Esophagus muscularis mucosa (tissue), 4 donors: ENCODE results near the gene DRC7. TPM values are rescaled to one million over a fixed set of nuclear protein-coding genes. Genes with fewer than 3 reads are reported as not detected.
"Not testable (repeated sequence)": the region's sequence is repeated elsewhere in the genome, so short reads cannot be mapped to it uniquely, and the experiment has no call there.

Experiments used
- DNase-seq: peaks from one replicate; pipeline ENCODE4 v3.0.0-alpha.2; 2017; ENCODE audit errors: extremely low spot score
- H3K27ac ChIP-seq, 4 donors: fragments of 200-600 bp; sonication (generic); replicated peaks in 1 of 4; 1 replicate in 3 of 4; 2 replicates in 1 of 4; pipeline ENCODE4 v1.5.1; 2016 to 2019; ENCODE audit warnings: mild to moderate bottlenecking in 1 of 4
- H3K27me3 ChIP-seq, 4 donors: fragments of 200-600 bp; sonication (generic); one replicate each; pipeline versions ENCODE4 v1.5.1 to v1.6.0; 2016 to 2019
- H3K36me3 ChIP-seq, 4 donors: fragments of 200-600 bp; sonication (generic); one replicate each; pipeline ENCODE4 v1.5.1; 2016 to 2019
- H3K4me1 ChIP-seq, 4 donors: fragments of 200-600 bp; sonication (generic); one replicate each; pipeline ENCODE4 v1.5.1; 2016 to 2019
- H3K4me3 ChIP-seq, 4 donors: fragments of 200-600 bp; sonication (generic); 1 replicate in 2 of 4; 2 replicates in 2 of 4; pipeline ENCODE4 v1.5.1; 2016 to 2019; ENCODE audit warnings: mild to moderate bottlenecking in 4 of 4, moderate library complexity in 1 of 4
- H3K9me3 ChIP-seq, 4 donors: fragments of 200-600 bp; sonication (generic); 1 replicate in 3 of 4; 2 replicates in 1 of 4; pipeline ENCODE4 v1.5.1; 2016 to 2019
- EP300 ChIP-seq: sonication (generic); formaldehyde crosslinking; IDR thresholded peaks from one replicate; pipeline ENCODE4 v1.6.1; 2017; ENCODE audit warnings: antibody characterized with exemption
- POLR2A ChIP-seq: fragments of 450-650 bp; IDR thresholded peaks from one replicate; pipeline ENCODE4 v1.6.1; 2017; ENCODE audit warnings: antibody characterized with exemption, moderate library complexity, mild to moderate bottlenecking, low read depth
- POLR2AphosphoS5 ChIP-seq, 2 donors: sonication (generic); formaldehyde crosslinking; IDR thresholded peaks; one replicate each; pipeline ENCODE4 v1.6.1; 2017; ENCODE audit warnings: antibody characterized with exemption in 2 of 2
- WGBS: methylation state at CpG from one replicate; pipeline ENCODE4 v1.1.5; 2018; 5-methylcytosine and 5-hydroxymethylcytosine counted together
- intact Hi-C: fragments of 100-400 bp; cut with DNase I; formaldehyde crosslinking; loops from one replicate; pipeline ENCODE4 v1.15.1; 2023
- small RNA-seq, 3 donors: library from RNA; depleted of rRNA; stranded (forward); fragments of <200 nt; gene quantifications; one replicate each; pipeline ENCODE3, GENCODE V24; 2016
- total RNA-seq, 4 donors: library from RNA; depleted of rRNA; stranded (reverse); fragments of >200 nt; gene quantifications; one replicate each; pipeline versions ENCODE4 v1.1.0 to v1.2.1, GENCODE V29; 2016
- TF ChIP-seq, protein P1 (sequence below), 3 experiments: fragments of 200-600 bp in 2 of 3; fragments of 450-650 bp in 1 of 3; sonication (generic) in 2 of 3; IDR thresholded peaks; one replicate each; pipeline ENCODE4 v1.5.1; 2017 to 2019; ENCODE audit warnings: antibody characterized with exemption in 3 of 3, mild to moderate bottlenecking in 2 of 3, moderate library complexity in 1 of 3

Gene DRC7
- total RNA-seq, 4 donors from 2014 or later: under 0.01 to 0.17 TPM; not detected in 2

- no peak overlapping the region for H3K27ac ChIP-seq
- TF ChIP-seq POLR2A: no peak
- no peak for TF ChIP-seq POLR2AphosphoS5 (IDR thresholded peaks at IDR 0.05)
- TF ChIP-seq, protein P1, sequence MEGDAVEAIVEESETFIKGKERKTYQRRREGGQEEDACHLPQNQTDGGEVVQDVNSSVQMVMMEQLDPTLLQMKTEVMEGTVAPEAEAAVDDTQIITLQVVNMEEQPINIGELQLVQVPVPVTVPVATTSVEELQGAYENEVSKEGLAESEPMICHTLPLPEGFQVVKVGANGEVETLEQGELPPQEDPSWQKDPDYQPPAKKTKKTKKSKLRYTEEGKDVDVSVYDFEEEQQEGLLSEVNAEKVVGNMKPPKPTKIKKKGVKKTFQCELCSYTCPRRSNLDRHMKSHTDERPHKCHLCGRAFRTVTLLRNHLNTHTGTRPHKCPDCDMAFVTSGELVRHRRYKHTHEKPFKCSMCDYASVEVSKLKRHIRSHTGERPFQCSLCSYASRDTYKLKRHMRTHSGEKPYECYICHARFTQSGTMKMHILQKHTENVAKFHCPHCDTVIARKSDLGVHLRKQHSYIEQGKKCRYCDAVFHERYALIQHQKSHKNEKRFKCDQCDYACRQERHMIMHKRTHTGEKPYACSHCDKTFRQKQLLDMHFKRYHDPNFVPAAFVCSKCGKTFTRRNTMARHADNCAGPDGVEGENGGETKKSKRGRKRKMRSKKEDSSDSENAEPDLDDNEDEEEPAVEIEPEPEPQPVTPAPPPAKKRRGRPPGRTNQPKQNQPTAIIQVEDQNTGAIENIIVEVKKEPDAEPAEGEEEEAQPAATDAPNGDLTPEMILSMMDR (IDR thresholded peaks at IDR 0.05): peak in 1 of 3 experiments; percentile 4
- intact Hi-C loops: no loop called here
- peaks cover 0 to 5% (median 0%) of the 10 kb centered on the region in 4 donors for H3K4me1 ChIP-seq
- H3K4me3 ChIP-seq: no peak overlapping the region
- H3K27me3 ChIP-seq: no peaks in the 10 kb centered on the region
- H3K9me3 ChIP-seq: no peaks in the 10 kb centered on the region
- 80% methylated on average over 11 of the region's 23 CpGs for WGBS
- H3K36me3 ChIP-seq: peaks cover 5 to 62% (median 52%) of the 10 kb centered on the region in 4 donors
- DNase-seq: no peak
Observed at GRCh38 chr16:57775661-57776469, 81.3 kb downstream of the DRC7 start.

DNA sequence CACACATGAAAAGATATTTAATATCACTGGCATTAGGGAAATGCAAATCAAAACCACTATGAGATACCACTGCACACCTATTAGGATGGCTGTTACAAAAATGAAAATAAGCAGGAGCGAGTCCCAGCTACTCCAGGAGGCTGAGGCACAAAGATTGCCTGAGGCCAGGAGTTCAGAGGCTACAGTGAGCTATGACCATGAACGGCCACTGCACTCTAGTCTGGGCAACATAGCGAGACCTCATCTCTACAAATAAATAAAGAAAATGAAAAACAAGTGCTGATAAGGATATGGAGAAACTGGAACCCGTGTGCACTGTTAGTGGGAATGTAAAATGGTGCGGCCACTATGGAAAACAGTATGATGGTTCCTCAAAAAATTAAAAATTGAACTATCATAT, 84.1 kb downstream of the DRC7 start:
- Histone ChIP-seq H3K4me1 (peaks cover 0 to 5% (median 0%) of the 10 kb centered on the region in 4 donors), H3K27me3 (no peaks in the 10 kb centered on the region), H3K9me3 (no peaks in the 10 kb centered on the region), H3K4me3 (no peak overlapping the region), H3K27ac (no peak overlapping the region), H3K36me3 (peaks cover 0 to 59% (median 40%) of the 10 kb centered on the region in 4 donors)
- 95% methylated on average over 5 of the region's 5 CpGs for WGBS
- DNase-seq: no peak
- TF ChIP-seq POLR2AphosphoS5 (IDR thresholded peaks at IDR 0.05): no peak
- no peak for TF ChIP-seq EP300
- TF ChIP-seq POLR2A: no peak
- TF ChIP-seq, protein P1 (IDR thresholded peaks at IDR 0.05): no peak
- intact Hi-C loops: no loop called here

- DNase-seq, H3K27ac ChIP-seq, H3K27me3 ChIP-seq, intact Hi-C loops, H3K4me3 ChIP-seq, H3K9me3 ChIP-seq, H3K4me1 ChIP-seq: not testable (repeated sequence)
- peaks cover 0 to 64% (median 49%) of the 10 kb centered on the region in 4 donors for H3K36me3 ChIP-seq
- 97% methylated on average over 4 of the region's 5 CpGs for WGBS
Observed at GRCh38 chr16:57779836-57780235, 85.2 kb downstream of the DRC7 start.

GRCh38 chr16:57781349-57781740, 86.7 kb downstream of the DRC7 start:
- DNase-seq: no peak
- Histone ChIP-seq H3K4me3 (no peak overlapping the region), H3K9me3 (no peaks in the 10 kb centered on the region), H3K36me3 (peaks cover 6 to 61% (median 43%) of the 10 kb centered on the region in 4 donors), H3K27ac (no peak overlapping the region), H3K27me3 (no peaks in the 10 kb centered on the region), H3K4me1 (peaks cover 5 to 8% (median 6%) of the 10 kb centered on the region in 4 donors)
- WGBS: 100% methylated on average over 1 of the region's 1 CpG
- intact Hi-C loops: no loop called here
- TF ChIP-seq POLR2A (no peak), EP300 (no peak), POLR2AphosphoS5 (IDR thresholded peaks at IDR 0.05) (no peak)
- TF ChIP-seq, protein P1 (IDR thresholded peaks at IDR 0.05): no peak

Small RNA genes lying within 50 kb of the gene (small RNA-seq; reads per million reads assigned to genes)
- gene MIR6772: 0 to 0.84 (median 0.08) reads per million in 3 donors

Other genes with a start within 250 kb of the DRC7 start
- gene CIAPIN1, start 247.4 kb upstream of the DRC7 start, total RNA-seq: 10 to 100 TPM; 24.0 to 27.0 (median 26.0) TPM
- gene COQ9, start 247.3 kb upstream of the DRC7 start, total RNA-seq: 100 to 1,000 TPM in 2 of 4 donors, 10 to 100 TPM in 2; 77.2 to 115 (median 93.3) TPM
- gene POLR2C, start 232.1 kb upstream of the DRC7 start, total RNA-seq: 100 to 1,000 TPM in 3 of 4 donors, 10 to 100 TPM in 1; 95.5 to 154 (median 107) TPM
- 10 to 100 TPM; 14.5 to 36.7 (median 29.4) TPM for gene DOK4, start 208.3 kb upstream of the DRC7 start, total RNA-seq
- gene CCDC102A, start 158.2 kb upstream of the DRC7 start, total RNA-seq: 10 to 100 TPM; 22.7 to 54.9 (median 36.9) TPM
- under 1 TPM in 3 of 4 donors, not detected in 1; under 0.01 to 0.34 (median 0.17) TPM for gene ADGRG5, start 152.2 kb upstream of the DRC7 start, total RNA-seq
- 10 to 100 TPM; 17.4 to 21.4 (median 19.1) TPM for gene ADGRG1, start 66.2 kb upstream of the DRC7 start, total RNA-seq
- 1 to 10 TPM; 2.0 to 9.6 (median 3.7) TPM for gene ADGRG3, start 26.5 kb upstream of the DRC7 start, total RNA-seq
- 10 to 100 TPM; 10.4 to 16.9 (median 15.3) TPM for gene KATNB1, start 41.0 kb downstream of the DRC7 start, total RNA-seq
- 10 to 100 TPM; 28.2 to 76.8 (median 46.6) TPM for gene KIFC3, start 107.7 kb downstream of the DRC7 start, total RNA-seq